ENCODE results near the gene DMBX1.

DMBX1 gene

GRCh38 chr1:46459315-46459714 is 30.3 kb upstream of the DMBX1 start:
- DNase-seq, result no peak

- DNase-seq, result no peak
These were observed 28.4 kb upstream of the DMBX1 start for GRCh38 chr1:46461017-46461808.

GRCh38 chr1:46461809-46462448 is 27.7 kb upstream of the DMBX1 start:
- DNase-seq, result no peak

- no peak for DNase-seq
These were observed 25.6 kb upstream of the DMBX1 start for GRCh38 chr1:46464013-46464548.

GRCh38 chr1:46464915-46465314 is 24.7 kb upstream of the DMBX1 start:
- DNase-seq, result no peak

- DNase-seq, result no peak
These were observed 23.6 kb upstream of the DMBX1 start for GRCh38 chr1:46465981-46466476.

GRCh38 chr1:46466477-46467182 is 23.0 kb upstream of the DMBX1 start:
- peak; percentile 75 for DNase-seq

GRCh38 chr1:46467183-46467504 is 22.5 kb upstream of the DMBX1 start:
- no peak for DNase-seq

GRCh38 chr1:46469881-46470280 is 19.8 kb upstream of the DMBX1 start:
- DNase-seq, result no peak

GRCh38 chr1:46471848-46472492 is 17.7 kb upstream of the DMBX1 start:
- DNase-seq, result no peak

- no peak for DNase-seq
These were observed 17.0 kb upstream of the DMBX1 start for GRCh38 chr1:46472498-46473181.

GRCh38 chr1:46473991-46474390 is 15.6 kb upstream of the DMBX1 start:
- DNase-seq, result no peak

- no peak for DNase-seq
These were observed 15.1 kb upstream of the DMBX1 start for GRCh38 chr1:46474570-46474969.

GRCh38 chr1:46476673-46477072 is 13.0 kb upstream of the DMBX1 start:
- no peak for DNase-seq

GRCh38 chr1:46477153-46477929 is 12.3 kb upstream of the DMBX1 start:
- DNase-seq, result peak; percentile 61

GRCh38 chr1:46478721-46479485 is 10.7 kb upstream of the DMBX1 start:
- DNase-seq, result no peak

GRCh38 chr1:46479744-46480350 is 9.8 kb upstream of the DMBX1 start:
- no peak for DNase-seq

- DNase-seq, result no peak
These were observed 8.5 kb upstream of the DMBX1 start for GRCh38 chr1:46480959-46481646.

GRCh38 chr1:46481961-46482360 is 7.7 kb upstream of the DMBX1 start:
- DNase-seq, result no peak

Data from right kidney (tissue), 1 donor.